ENCODE measurements around the gene EMID1. TPM values are rescaled to one million over a fixed set of nuclear protein-coding genes. Genes with fewer than 3 reads are reported as not detected.
"Not testable (repeated sequence)": the region's sequence is repeated elsewhere in the genome, so short reads cannot be mapped to it uniquely, and the experiment has no call there.

The EMID1 gene
- total and polyA plus RNA-seq, 12 donors: 0.22 to 1.1 (median 0.41) TPM; not detected in 1

- Histone ChIP-seq H3K27me3 (no peaks in the 10 kb centered on the region), H3K4me3 (no peak overlapping the region), H3K9me3 (peaks cover 0 to 11% (median 0%) of the 10 kb centered on the region in 11 donors), H3K36me3 (no peaks in the 10 kb centered on the region), H3K27ac (no peak overlapping the region), H3K4me1 (peaks cover 0 to 13% (median 0%) of the 10 kb centered on the region in 9 donors)
- TF ChIP-seq CTCF (IDR thresholded peaks at IDR 0.05): no peak
- WGBS, 2 donors: 65 to 74% methylated on average over 22 of the region's 22 CpGs
- intact Hi-C loops (cut with DNase I): no loop called here
- DNase-seq (peak; percentile 54 to 59), ATAC-seq (peak; percentile 47 to 83 (median 78))
Observed at GRCh38 chr22:29231971-29232959, 26.6 kb downstream of the EMID1 start.

- ATAC-seq (no peak), DNase-seq (no peak)
- Histone ChIP-seq H3K9me3 (peaks cover 0 to 11% (median 0%) of the 10 kb centered on the region in 11 donors), H3K27ac (no peak overlapping the region), H3K27me3 (no peaks in the 10 kb centered on the region), H3K36me3 (no peaks in the 10 kb centered on the region), H3K4me3 (no peak overlapping the region), H3K4me1 (peaks cover 0 to 13% (median 0%) of the 10 kb centered on the region in 9 donors)
- 63 to 93% methylated on average over 1 of the region's 1 CpG for WGBS, 2 donors
- intact Hi-C loops (cut with DNase I): no loop called here
- TF ChIP-seq CTCF (IDR thresholded peaks at IDR 0.05): no peak
Observed at GRCh38 chr22:29233277-29233877, 27.7 kb downstream of the EMID1 start.

GRCh38 chr22:29240481-29240880 is 34.8 kb downstream of the EMID1 start:
- H3K9me3 ChIP-seq: peaks cover 0 to 29% (median 13%) of the 10 kb centered on the region in 11 donors
- H3K4me3 ChIP-seq, H3K27me3 ChIP-seq, ATAC-seq, DNase-seq, H3K36me3 ChIP-seq, H3K27ac ChIP-seq, H3K4me1 ChIP-seq: not testable (repeated sequence)
- WGBS, 2 donors: 81 to 83% methylated on average over 9 of the region's 9 CpGs
- intact Hi-C loops (cut with DNase I): loop anchor here in 8 of 10 donors (5.0 to 10.0 kb wide), 7 partner anchors 33 to 636 kb away; partner anchors contain the start of gene EMID1 (in 1 of the 8)

GRCh38 chr22:29243874-29244446 is 38.3 kb downstream of the EMID1 start:
- WGBS, 2 donors: 88 to 90% methylated on average over 11 of the region's 11 CpGs
- Histone ChIP-seq H3K27me3 (no peaks in the 10 kb centered on the region), H3K27ac (no peak overlapping the region), H3K4me1 (peaks cover 0 to 7% (median 0%) of the 10 kb centered on the region in 9 donors), H3K4me3 (no peak overlapping the region), H3K36me3 (no peaks in the 10 kb centered on the region), H3K9me3 (peaks cover 0 to 29% (median 11%) of the 10 kb centered on the region in 11 donors)
- DNase-seq (no peak), ATAC-seq (no peak)
- TF ChIP-seq CTCF (IDR thresholded peaks at IDR 0.05): no peak
- intact Hi-C loops (cut with DNase I): loop anchor here in 8 of 10 donors (2.0 to 10.0 kb wide), 8 partner anchors 37 to 639 kb away; partner anchors contain the start of gene EMID1 (in 1 of the 8)
